Activated B cell treated with CpG ODN at 0.5 μM for 24 hours (primary cell): ENCODE results near the gene NID1. TPM values are rescaled to one million over a fixed set of nuclear protein-coding genes. Genes with fewer than 3 reads are reported as not detected.

Experiments
- ATAC-seq: fragments of 200-7000 bp; cut with Tn5 transposase; one replicate; pipeline ENCODE4 v1.10.0; 2021; ENCODE audit warnings: low read depth, mild to moderate bottlenecking, moderate library complexity
- CTCF ChIA-PET: fragments of 350-600 bp; sonication (Branson Sonifier 250); formaldehyde crosslinking; loops from one replicate; lab custom pipeline; 2021; ENCODE audit warnings: antibody characterized with exemption; lab: Charles Lee
- POLR2A ChIA-PET: fragments of 350-600 bp; sonication (Branson Sonifier 250); formaldehyde crosslinking; loops from one replicate; lab custom pipeline; 2021; ENCODE audit warnings: antibody characterized with exemption; lab: Charles Lee
- DNase-seq: peaks from one replicate; pipeline ENCODE4 v3.0.0; 2022
- H3K27ac Mint-ChIP-seq: one replicate; pipeline ENCODE4 v1.8.0; 2020; ENCODE audit warnings: mixed read lengths
- H3K27me3 Mint-ChIP-seq: one replicate; pipeline ENCODE4 v1.8.0; 2021; ENCODE audit warnings: mixed read lengths
- H3K36me3 Mint-ChIP-seq: one replicate; pipeline ENCODE4 v1.8.0; 2021; ENCODE audit warnings: low read depth, mixed read lengths
- H3K4me1 Mint-ChIP-seq: one replicate; pipeline ENCODE4 v1.8.0; 2021; ENCODE audit warnings: mixed read lengths
- H3K4me3 Mint-ChIP-seq: one replicate; pipeline ENCODE4 v1.8.0; 2020; ENCODE audit warnings: mild to moderate bottlenecking, mixed read lengths
- H3K9me3 Mint-ChIP-seq: one replicate; pipeline ENCODE4 v1.8.0; 2020; ENCODE audit warnings: mixed read lengths
- intact Hi-C: fragments of 100-400 bp; cut with micrococcal nuclease; formaldehyde crosslinking; loops from one replicate; pipeline ENCODE4 v1.15.1; 2024
- total RNA-seq: library from RNA; stranded (reverse); gene quantifications from 2 replicates; pipeline ENCODE4 v1.2.3, GENCODE V29; 2022
- TF ChIP-seq, protein P1 (sequence below): fragments of 200-600 bp; IDR thresholded peaks from one replicate; pipeline ENCODE4 v1.8.0; 2022; ENCODE audit warnings: antibody characterized with exemption, mild to moderate bottlenecking

Gene NID1
- total RNA-seq, 1 donor from 2014 or later, result 0.04 TPM

- Mint-ChIP-seq H3K9me3 (no peaks in the 10 kb centered on the region), H3K27ac (no peak overlapping the region), H3K4me3 (no peak overlapping the region), H3K4me1 (no peaks in the 10 kb centered on the region), H3K27me3 (peaks cover 6% of the 10 kb centered on the region), H3K36me3 (no peaks in the 10 kb centered on the region)
- no peak for ATAC-seq
- ChIA-PET CTCF (no interaction called here), POLR2A (no interaction called here)
- TF ChIP-seq, protein P1, sequence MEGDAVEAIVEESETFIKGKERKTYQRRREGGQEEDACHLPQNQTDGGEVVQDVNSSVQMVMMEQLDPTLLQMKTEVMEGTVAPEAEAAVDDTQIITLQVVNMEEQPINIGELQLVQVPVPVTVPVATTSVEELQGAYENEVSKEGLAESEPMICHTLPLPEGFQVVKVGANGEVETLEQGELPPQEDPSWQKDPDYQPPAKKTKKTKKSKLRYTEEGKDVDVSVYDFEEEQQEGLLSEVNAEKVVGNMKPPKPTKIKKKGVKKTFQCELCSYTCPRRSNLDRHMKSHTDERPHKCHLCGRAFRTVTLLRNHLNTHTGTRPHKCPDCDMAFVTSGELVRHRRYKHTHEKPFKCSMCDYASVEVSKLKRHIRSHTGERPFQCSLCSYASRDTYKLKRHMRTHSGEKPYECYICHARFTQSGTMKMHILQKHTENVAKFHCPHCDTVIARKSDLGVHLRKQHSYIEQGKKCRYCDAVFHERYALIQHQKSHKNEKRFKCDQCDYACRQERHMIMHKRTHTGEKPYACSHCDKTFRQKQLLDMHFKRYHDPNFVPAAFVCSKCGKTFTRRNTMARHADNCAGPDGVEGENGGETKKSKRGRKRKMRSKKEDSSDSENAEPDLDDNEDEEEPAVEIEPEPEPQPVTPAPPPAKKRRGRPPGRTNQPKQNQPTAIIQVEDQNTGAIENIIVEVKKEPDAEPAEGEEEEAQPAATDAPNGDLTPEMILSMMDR, result no peak
- no peak for DNase-seq
- intact Hi-C loops, result no loop called here
Observed at GRCh38 chr1:236018885-236019453, 45.9 kb downstream of the NID1 start.

GRCh38 chr1:236016782-236017400 lies 48.0 kb downstream of the NID1 start:
- peaks cover 6% of the 10 kb centered on the region for H3K27me3 Mint-ChIP-seq
- H3K4me3 Mint-ChIP-seq, result no peak overlapping the region
- POLR2A ChIA-PET, result no interaction called here
- no peak overlapping the region for H3K27ac Mint-ChIP-seq
- ATAC-seq (no peak), DNase-seq (no peak)
- intact Hi-C loops, result no loop called here
- CTCF ChIA-PET, result no interaction called here
- no peaks in the 10 kb centered on the region for H3K9me3 Mint-ChIP-seq
- no peaks in the 10 kb centered on the region for H3K4me1 Mint-ChIP-seq
- TF ChIP-seq, protein P1, result no peak
- H3K36me3 Mint-ChIP-seq, result no peaks in the 10 kb centered on the region

- ChIA-PET POLR2A (no interaction called here), CTCF (no interaction called here)
- no peak overlapping the region for H3K27ac Mint-ChIP-seq
- TF ChIP-seq, protein P1, result no peak
- intact Hi-C loops, result no loop called here
- H3K4me3 Mint-ChIP-seq, result no peak overlapping the region
- ATAC-seq (no peak), DNase-seq (no peak)
- H3K27me3 Mint-ChIP-seq, result peaks cover 6% of the 10 kb centered on the region
- no peaks in the 10 kb centered on the region for H3K9me3 Mint-ChIP-seq
- H3K4me1 Mint-ChIP-seq, result no peaks in the 10 kb centered on the region
- no peaks in the 10 kb centered on the region for H3K36me3 Mint-ChIP-seq
Observed at GRCh38 chr1:236016083-236016482, 48.8 kb downstream of the NID1 start.

DNA sequence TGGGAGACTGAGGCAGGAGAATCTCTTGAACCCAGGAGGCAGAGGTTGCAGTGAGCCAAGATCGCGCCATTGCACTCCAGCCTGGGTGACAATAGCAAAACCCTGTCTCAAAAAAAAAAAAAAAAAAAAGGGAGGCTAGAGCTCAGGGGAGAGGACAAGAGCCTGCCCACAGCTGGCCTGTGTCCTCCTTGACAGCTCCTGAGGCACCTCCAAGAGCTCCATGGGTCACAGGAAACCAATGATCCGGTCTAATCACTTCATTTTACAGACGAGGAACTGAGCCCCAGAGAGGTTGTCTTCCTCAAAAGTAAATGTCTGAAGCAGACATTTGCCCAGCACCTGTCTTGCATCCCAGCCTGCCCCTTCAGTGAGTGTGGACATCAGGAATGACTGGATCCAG lies 49.4 kb downstream of the NID1 start:
- CTCF ChIA-PET, result interaction anchor here (1.0 kb wide), 1 partner anchor 357 kb away, joined by 3 read pairs; no protein-coding TSS in a partner anchor
- no peak for ATAC-seq
- intact Hi-C loops, result no loop called here
- Mint-ChIP-seq H3K9me3 (no peaks in the 10 kb centered on the region), H3K4me3 (no peak overlapping the region), H3K36me3 (no peaks in the 10 kb centered on the region), H3K4me1 (no peaks in the 10 kb centered on the region), H3K27ac (no peak overlapping the region), H3K27me3 (peaks cover 4% of the 10 kb centered on the region)
- TF ChIP-seq, protein P1, result no peak
- POLR2A ChIA-PET, result interaction anchor here (0.6 kb wide), 1 partner anchor 9 kb away, joined by 4 read pairs; no protein-coding TSS in a partner anchor
- no peak for DNase-seq

DNA sequence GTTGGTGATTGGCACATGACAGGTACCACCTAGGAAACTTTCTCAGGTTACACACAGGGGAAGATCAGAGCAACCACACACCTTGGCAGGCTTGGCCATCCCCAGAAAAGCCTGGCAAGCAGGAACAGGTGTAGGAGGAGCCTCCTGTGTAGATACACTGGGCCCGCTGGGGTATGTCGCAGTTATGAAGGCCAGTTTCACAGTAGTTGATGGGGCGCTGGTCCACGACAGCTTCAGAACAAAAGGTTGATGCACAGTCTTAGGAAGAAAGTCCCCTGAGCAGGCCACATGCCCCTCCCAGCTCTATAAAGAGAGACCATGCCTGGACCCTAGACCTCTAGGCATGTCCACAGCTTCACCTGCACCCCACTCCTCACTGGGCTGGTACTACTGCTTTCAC lies 51.6 kb downstream of the NID1 start:
- Mint-ChIP-seq H3K9me3 (no peaks in the 10 kb centered on the region), H3K4me3 (no peak overlapping the region), H3K27ac (no peak overlapping the region), H3K36me3 (no peaks in the 10 kb centered on the region), H3K4me1 (no peaks in the 10 kb centered on the region), H3K27me3 (no peaks in the 10 kb centered on the region)
- ChIA-PET CTCF (no interaction called here), POLR2A (no interaction called here)
- ATAC-seq, result no peak
- TF ChIP-seq, protein P1, result no peak
- DNase-seq, result no peak
- intact Hi-C loops, result no loop called here
